GM23338 (cell line): Measurements from ENCODE around the gene DNLZ.

Source experiments
- EZH2 ChIP-seq: fragments of 200-600 bp; sonication (generic); IDR thresholded peaks from one replicate; pipeline ENCODE4 v1.8.0; 2017; ENCODE audit warnings: antibody characterized with exemption, mild to moderate bottlenecking, low read depth; ENCODE audit not compliant: unreplicated experiment
- POLR2AphosphoS5 ChIP-seq: IDR thresholded peaks from 2 replicates; pipeline ENCODE4 v1.6.1; 2016; ENCODE audit warnings: antibody characterized with exemption, low read depth
- TF ChIP-seq, protein P1 (sequence below), 2 experiments: fragments of 200-600 bp in 1 of 2; sonication (generic) in 1 of 2; conservative IDR thresholded peaks; 2 replicates each; pipeline versions ENCODE4 v1.5.1 to v1.6.1; 2016 to 2017; ENCODE audit warnings: antibody characterized with exemption in 2 of 2, low read depth in 2 of 2, mild to moderate bottlenecking in 2 of 2, moderate library complexity in 1 of 2
- TF ChIP-seq, protein P2 (sequence below): IDR thresholded peaks from one replicate; pipeline ENCODE4 v1.6.1; 2018; ENCODE audit warnings: antibody characterized with exemption; ENCODE audit not compliant: unreplicated experiment

DNA sequence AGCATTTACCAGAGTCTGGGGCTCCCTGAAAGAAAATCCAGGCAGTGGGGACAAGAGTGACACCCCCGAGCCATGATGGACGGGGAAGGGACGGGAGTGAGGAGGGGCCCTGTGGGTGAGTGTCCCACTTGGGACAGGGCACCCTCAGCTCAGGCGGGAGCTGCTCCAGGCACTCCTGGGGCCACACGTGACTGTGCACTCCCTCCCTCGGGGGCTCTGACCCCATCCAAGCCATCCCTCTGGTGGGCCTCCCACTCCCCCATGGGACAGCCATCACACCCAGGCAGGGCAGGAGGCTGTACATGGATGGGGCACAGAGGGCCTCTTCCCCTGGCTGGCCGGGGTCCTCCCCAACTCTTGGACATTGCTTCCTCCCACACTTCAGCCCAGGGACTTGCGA is 12.9 kb upstream of the DNLZ start:
- TF ChIP-seq EZH2 (no peak), POLR2AphosphoS5 (no peak)
- TF ChIP-seq, protein P1, sequence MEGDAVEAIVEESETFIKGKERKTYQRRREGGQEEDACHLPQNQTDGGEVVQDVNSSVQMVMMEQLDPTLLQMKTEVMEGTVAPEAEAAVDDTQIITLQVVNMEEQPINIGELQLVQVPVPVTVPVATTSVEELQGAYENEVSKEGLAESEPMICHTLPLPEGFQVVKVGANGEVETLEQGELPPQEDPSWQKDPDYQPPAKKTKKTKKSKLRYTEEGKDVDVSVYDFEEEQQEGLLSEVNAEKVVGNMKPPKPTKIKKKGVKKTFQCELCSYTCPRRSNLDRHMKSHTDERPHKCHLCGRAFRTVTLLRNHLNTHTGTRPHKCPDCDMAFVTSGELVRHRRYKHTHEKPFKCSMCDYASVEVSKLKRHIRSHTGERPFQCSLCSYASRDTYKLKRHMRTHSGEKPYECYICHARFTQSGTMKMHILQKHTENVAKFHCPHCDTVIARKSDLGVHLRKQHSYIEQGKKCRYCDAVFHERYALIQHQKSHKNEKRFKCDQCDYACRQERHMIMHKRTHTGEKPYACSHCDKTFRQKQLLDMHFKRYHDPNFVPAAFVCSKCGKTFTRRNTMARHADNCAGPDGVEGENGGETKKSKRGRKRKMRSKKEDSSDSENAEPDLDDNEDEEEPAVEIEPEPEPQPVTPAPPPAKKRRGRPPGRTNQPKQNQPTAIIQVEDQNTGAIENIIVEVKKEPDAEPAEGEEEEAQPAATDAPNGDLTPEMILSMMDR (conservative IDR thresholded peaks at IDR 0.05; ENCODE audit: low read depth in 2 of 2): no peak
- TF ChIP-seq, protein P2, sequence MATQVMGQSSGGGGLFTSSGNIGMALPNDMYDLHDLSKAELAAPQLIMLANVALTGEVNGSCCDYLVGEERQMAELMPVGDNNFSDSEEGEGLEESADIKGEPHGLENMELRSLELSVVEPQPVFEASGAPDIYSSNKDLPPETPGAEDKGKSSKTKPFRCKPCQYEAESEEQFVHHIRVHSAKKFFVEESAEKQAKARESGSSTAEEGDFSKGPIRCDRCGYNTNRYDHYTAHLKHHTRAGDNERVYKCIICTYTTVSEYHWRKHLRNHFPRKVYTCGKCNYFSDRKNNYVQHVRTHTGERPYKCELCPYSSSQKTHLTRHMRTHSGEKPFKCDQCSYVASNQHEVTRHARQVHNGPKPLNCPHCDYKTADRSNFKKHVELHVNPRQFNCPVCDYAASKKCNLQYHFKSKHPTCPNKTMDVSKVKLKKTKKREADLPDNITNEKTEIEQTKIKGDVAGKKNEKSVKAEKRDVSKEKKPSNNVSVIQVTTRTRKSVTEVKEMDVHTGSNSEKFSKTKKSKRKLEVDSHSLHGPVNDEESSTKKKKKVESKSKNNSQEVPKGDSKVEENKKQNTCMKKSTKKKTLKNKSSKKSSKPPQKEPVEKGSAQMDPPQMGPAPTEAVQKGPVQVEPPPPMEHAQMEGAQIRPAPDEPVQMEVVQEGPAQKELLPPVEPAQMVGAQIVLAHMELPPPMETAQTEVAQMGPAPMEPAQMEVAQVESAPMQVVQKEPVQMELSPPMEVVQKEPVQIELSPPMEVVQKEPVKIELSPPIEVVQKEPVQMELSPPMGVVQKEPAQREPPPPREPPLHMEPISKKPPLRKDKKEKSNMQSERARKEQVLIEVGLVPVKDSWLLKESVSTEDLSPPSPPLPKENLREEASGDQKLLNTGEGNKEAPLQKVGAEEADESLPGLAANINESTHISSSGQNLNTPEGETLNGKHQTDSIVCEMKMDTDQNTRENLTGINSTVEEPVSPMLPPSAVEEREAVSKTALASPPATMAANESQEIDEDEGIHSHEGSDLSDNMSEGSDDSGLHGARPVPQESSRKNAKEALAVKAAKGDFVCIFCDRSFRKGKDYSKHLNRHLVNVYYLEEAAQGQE: no peak
